Stimulated activated naive CD8-positive, alpha-beta T cell treated with anti-CD3 and anti-CD28 coated beads, Interleukin-15, amount 100 ng/mL, for 72 hours (primary cell): Measurements from ENCODE around the gene EPM2A.

Experiments used
- ATAC-seq: fragments of 150-1000 bp; cut with Tn5 transposase; 2 replicates; pipeline ENCODE4 v1.10.0; 2021; ENCODE audit warnings: mild to moderate bottlenecking, moderate library complexity
- DNase-seq, 2 donors: peaks; one replicate each; pipeline ENCODE4 v3.0.0; 2021 to 2022
- H3K27ac Mint-ChIP-seq, 2 donors: one replicate each; pipeline ENCODE4 v1.8.0; 2022; ENCODE audit warnings: mild to moderate bottlenecking in 2 of 2, mixed read lengths in 2 of 2, moderate library complexity in 2 of 2
- H3K27me3 Mint-ChIP-seq: one replicate; pipeline ENCODE4 v1.8.0; 2022; ENCODE audit warnings: mixed read lengths
- H3K4me1 Mint-ChIP-seq: one replicate; pipeline ENCODE4 v1.8.0; 2022; ENCODE audit warnings: mild to moderate bottlenecking, mixed read lengths
- H3K4me3 Mint-ChIP-seq, 2 donors: one replicate each; pipeline ENCODE4 v1.8.0; 2022; ENCODE audit warnings: mild to moderate bottlenecking in 2 of 2, mixed read lengths in 2 of 2, moderate library complexity in 1 of 2
- H3K9me3 Mint-ChIP-seq, 2 donors: one replicate each; pipeline ENCODE4 v1.8.0; 2022; ENCODE audit warnings: mixed read lengths in 2 of 2

Gene EPM2A

DNA sequence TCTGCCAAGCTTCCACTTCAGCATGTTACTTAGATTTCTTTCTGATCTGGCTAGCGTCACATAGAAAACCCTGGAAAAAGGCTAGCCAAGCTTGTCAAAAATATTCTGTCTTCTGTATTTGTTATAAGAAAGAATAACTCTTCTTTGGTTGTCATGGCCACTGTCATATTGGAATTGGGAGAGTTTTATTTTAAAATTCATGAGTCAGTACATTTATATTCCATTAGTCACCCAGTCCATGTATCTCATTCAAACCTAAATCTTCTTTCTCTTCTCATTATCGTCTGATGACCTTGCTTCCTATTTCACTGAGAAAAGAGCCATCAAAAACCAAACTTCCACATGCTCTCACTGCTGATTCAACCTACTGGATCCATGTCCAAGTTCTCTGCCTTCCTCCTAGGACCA, 65.7 kb downstream of the EPM2A start:
- H3K9me3 Mint-ChIP-seq = peaks cover 0 to 5% of the 10 kb centered on the region in 2 donors
- H3K27ac Mint-ChIP-seq = no peak overlapping the region
- no peaks in the 10 kb centered on the region for H3K27me3 Mint-ChIP-seq
- no peak overlapping the region for H3K4me3 Mint-ChIP-seq
- no peak for ATAC-seq
- no peak for DNase-seq
- no peaks in the 10 kb centered on the region for H3K4me1 Mint-ChIP-seq

DNA sequence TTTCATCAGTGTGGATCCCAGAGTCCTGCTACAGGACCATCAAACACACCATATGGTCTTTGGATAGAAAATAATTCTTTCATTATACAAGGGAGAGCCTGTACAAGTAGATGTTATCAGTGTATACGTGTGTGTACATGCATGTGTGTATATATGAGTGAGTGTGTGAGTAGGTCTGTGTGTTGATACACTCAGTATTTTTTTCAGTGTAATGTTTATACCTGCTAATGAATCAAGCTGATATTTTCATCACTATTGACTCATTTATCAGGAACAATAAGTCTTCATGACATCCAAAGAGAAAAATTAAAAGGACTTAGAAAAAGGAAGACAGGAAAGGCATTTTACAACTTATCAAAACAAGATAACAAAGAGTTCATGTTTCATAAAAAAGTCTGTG, 66.5 kb downstream of the EPM2A start:
- Mint-ChIP-seq H3K4me1 (no peaks in the 10 kb centered on the region), H3K9me3 (no peaks in the 10 kb centered on the region), H3K4me3 (no peak overlapping the region), H3K27ac (no peak overlapping the region), H3K27me3 (no peaks in the 10 kb centered on the region)
- ATAC-seq = no peak
- no peak for DNase-seq

DNA sequence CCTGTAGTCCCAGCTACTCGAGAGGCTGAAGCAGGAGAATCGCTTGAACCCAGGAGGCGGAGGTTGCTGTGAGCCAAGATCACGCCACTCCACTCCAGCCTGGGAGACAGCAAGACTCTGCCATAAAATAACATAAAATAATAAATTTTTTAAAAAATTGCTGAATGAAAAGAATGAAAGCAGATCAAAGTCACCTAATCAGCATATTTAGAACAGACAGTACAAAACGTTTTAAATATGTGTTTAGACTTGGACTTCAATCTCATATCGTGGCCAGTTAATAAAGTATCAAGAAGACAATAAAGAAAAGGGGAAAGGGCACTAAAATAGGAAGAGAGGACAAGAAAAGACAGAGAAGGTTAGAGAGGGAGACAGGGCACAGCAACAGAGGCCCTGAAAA, 74.6 kb downstream of the EPM2A start:
- H3K9me3 Mint-ChIP-seq = no peaks in the 10 kb centered on the region
- H3K4me1 Mint-ChIP-seq = peaks cover 6% of the 10 kb centered on the region
- no peak overlapping the region for H3K4me3 Mint-ChIP-seq
- no peak overlapping the region for H3K27ac Mint-ChIP-seq
- DNase-seq (no peak), ATAC-seq (no peak)
- H3K27me3 Mint-ChIP-seq = no peaks in the 10 kb centered on the region

DNA sequence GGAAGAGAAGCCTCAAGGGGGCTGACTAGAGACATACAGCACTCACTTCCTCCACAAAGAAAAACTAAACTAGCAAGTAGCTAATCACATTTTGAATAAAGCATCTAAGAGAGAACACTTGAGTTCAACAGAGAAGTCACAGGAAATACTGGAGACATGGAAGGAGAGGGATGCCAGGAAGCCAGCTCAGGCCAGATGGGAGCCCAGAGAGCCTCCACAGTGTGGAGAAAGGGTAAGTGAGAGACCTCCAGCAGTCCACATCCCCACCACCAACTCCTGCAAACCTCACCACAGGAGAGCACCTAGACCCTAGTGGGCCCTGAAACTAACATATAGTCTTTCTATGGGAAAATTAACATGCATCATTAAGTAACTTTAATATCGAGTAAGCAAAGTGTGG, 79.2 kb downstream of the EPM2A start:
- DNase-seq (no peak), ATAC-seq (no peak)
- H3K4me1 Mint-ChIP-seq = peaks cover 6% of the 10 kb centered on the region
- no peak overlapping the region for H3K27ac Mint-ChIP-seq
- no peak overlapping the region for H3K4me3 Mint-ChIP-seq
- H3K9me3 Mint-ChIP-seq = no peaks in the 10 kb centered on the region
- H3K27me3 Mint-ChIP-seq = no peaks in the 10 kb centered on the region

DNA sequence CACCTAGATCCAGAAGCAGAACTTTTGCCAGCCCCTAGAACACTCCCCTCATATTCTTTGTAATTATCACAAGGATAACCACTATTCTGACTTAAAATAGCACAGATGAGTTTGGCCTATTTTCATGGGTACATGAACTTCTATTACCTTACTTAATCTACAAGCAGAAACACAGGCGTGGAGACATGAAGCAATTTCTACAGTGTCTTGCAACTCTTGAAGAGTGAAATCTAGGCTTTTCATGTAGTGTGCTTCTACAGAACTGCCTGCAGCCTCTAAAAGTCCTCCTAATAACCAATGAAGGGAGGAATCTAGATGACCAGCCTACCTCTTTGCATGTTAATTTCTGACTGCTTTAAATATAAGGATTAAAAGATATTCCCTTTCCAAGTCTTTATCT, 82.7 kb downstream of the EPM2A start:
- Mint-ChIP-seq H3K9me3 (no peaks in the 10 kb centered on the region), H3K27me3 (no peaks in the 10 kb centered on the region), H3K4me3 (no peak overlapping the region), H3K4me1 (peaks cover 6% of the 10 kb centered on the region), H3K27ac (no peak overlapping the region)
- DNase-seq (no peak), ATAC-seq (no peak)

DNA sequence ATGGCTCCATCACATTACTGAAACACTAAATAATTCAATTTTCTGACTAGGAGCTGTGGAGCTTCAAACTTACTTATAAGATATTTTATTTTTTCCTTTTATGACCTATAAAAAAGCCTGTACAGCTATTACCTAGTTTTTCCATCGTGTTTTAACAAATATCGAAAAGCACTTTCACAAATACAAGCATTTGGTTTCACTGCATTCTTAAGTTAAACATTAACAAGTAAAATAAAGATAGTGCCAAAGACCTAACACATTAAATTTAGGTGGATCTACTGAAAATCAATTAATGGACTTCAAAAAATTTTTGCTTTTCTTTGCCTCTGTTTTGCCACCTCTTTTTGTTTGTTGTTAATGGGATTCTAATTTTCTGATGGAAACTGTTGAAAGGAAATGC, 83.3 kb downstream of the EPM2A start:
- peaks cover 6% of the 10 kb centered on the region for H3K4me1 Mint-ChIP-seq
- no peaks in the 10 kb centered on the region for H3K9me3 Mint-ChIP-seq
- ATAC-seq (no peak), DNase-seq (no peak)
- no peak overlapping the region for H3K27ac Mint-ChIP-seq
- H3K27me3 Mint-ChIP-seq = no peaks in the 10 kb centered on the region
- H3K4me3 Mint-ChIP-seq = no peak overlapping the region

DNA sequence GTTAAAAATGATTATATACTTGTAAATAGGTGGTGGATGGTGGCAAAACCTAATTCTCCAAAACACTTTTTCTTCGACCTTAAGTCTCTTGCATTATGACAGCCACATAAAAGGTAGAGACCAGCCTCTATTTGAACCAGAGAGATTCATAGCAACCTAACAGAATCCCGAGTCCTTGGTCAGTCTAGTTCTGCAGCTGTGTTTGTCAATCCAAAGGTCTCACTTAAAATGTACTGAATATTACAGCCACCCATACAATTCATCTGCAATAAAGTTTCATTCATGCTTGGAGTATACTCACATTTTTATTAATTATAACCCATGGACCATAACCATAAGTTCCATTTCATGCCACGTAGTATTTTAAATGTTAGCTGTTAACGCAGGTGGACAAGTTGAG, 87.2 kb downstream of the EPM2A start:
- Mint-ChIP-seq H3K9me3 (no peaks in the 10 kb centered on the region), H3K4me3 (no peak overlapping the region), H3K27ac (no peak overlapping the region), H3K4me1 (no peaks in the 10 kb centered on the region), H3K27me3 (no peaks in the 10 kb centered on the region)
- DNase-seq = no peak
- no peak for ATAC-seq

DNA sequence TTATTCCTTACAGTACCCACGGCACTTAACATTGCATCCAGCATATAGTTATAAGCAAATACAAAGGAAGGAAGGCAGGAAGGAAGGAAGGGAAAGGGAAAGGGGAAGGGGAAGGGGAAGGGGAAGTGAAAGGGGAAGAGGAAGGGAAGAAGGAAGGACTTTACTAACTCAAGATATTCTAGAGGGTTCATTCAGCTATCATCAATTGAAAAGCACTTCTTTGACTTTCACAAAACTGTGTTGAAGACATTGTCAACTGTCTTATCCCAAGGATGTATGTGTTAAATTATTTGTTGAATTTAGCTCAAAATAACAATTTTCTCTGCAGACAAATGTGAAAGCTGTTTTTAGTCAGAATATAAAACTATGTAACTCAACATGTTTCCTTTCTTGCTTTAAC, 87.7 kb downstream of the EPM2A start:
- Mint-ChIP-seq H3K9me3 (no peaks in the 10 kb centered on the region), H3K27ac (no peak overlapping the region), H3K27me3 (no peaks in the 10 kb centered on the region), H3K4me1 (no peaks in the 10 kb centered on the region), H3K4me3 (no peak overlapping the region)
- DNase-seq = no peak
- ATAC-seq = no peak

DNA sequence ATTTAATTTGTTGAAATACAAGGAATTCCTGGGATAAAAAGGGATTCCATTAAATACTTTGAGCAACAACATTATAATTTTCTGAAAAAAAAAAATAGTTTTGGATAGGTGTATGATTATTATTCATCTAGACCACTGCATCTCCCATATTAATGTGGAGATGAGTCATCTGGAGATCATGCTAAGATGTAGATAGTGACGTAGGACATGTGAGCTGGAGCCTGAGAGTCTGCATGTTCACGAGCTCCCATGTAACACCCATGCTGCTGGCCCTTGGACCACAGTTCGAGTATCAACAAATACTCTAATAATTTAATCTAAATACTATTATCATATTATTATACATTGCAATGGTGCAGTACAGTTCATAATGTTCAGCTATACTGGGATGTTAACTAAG, 91.6 kb downstream of the EPM2A start:
- no peak for ATAC-seq
- Mint-ChIP-seq H3K27ac (no peak overlapping the region), H3K27me3 (no peaks in the 10 kb centered on the region)

DNA sequence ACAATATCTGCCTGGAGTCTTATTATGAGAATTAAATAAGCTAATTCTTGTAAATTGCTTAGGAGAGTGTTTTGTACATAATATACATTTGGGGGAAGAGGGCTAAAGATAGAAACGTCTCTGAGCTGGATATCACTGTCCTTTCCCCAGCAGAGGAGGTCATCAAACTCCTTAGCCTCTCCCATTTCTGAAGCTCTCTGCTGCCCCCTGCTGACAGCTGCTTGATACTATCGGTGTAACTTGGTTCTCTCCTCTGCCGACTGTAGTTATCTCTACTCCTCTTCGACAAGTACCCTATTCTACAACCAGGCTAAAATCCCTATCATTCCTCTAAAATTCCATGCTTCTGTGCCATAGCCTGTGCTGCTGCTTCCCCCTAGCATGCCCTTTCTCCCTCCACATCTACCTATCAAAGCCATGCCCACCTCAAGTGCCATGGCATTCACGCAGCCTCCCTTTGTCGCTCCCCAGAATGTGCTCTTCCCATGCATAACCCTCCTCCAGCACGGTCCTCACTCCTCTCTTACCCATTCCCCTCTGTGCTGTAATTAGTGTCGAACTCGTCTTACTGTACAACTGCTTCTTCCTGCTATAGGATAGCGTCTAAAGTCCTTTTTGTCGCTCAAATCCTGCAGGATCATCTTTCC, 101.2 kb downstream of the EPM2A start:
- Mint-ChIP-seq H3K27me3 (no peaks in the 10 kb centered on the region), H3K9me3 (no peaks in the 10 kb centered on the region), H3K4me3 (no peak overlapping the region), H3K4me1 (peaks cover 8% of the 10 kb centered on the region), H3K27ac (no peak overlapping the region)
- ATAC-seq = peak; percentile 79
- peak; percentile 64 to 69 for DNase-seq

More for the DNA sequence above, 91.6 kb downstream of the EPM2A start:
- Mint-ChIP-seq H3K9me3 (no peaks in the 10 kb centered on the region), H3K4me1 (no peaks in the 10 kb centered on the region), H3K4me3 (no peak overlapping the region)
- DNase-seq = no peak

DNA sequence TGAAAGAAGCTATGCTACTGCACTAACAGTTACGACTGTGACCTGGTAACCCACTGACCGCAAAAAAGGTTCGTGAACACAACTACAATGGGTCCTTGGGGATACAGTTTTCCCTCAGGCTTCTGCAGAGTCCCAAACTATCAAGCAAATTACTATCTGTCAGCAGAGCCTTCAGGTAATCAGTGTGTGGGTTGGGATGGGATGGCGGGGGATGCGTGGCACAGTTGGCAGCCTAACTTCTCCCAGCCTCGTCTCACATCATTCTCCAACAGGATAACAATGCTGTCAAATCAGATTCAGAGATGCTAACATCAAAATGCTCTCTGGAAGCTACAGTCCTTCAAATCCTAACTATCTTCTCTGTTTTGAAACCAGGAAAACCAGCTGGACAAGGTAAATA, 102.3 kb downstream of the EPM2A start:
- Mint-ChIP-seq H3K9me3 (no peaks in the 10 kb centered on the region), H3K27me3 (no peaks in the 10 kb centered on the region), H3K4me3 (no peak overlapping the region), H3K4me1 (peaks cover 8% of the 10 kb centered on the region), H3K27ac (no peak overlapping the region)
- no peak for ATAC-seq
- DNase-seq = no peak

DNA sequence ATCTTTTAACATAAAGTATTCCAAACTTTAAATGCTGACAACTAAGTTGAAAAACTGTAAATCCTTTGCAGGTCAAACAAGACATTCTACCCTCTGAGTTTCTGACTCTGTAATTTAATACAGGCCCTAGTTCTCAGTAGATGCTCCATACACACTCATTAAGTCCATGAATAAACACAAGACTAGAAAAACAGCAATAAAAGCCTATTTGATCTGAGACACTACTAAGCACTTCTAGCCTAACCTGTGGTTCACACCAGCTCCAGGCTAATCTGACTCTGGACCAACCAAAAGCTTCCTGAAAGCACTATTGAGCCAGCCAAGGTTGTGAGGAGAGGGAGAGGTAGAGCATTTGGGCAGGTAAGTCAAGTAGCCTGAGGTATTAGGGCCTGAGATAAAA, 103.9 kb downstream of the EPM2A start:
- H3K4me3 Mint-ChIP-seq = no peak overlapping the region
- no peak overlapping the region for H3K27ac Mint-ChIP-seq
- no peaks in the 10 kb centered on the region for H3K9me3 Mint-ChIP-seq
- H3K4me1 Mint-ChIP-seq = peaks cover 8% of the 10 kb centered on the region
- no peak for DNase-seq
- H3K27me3 Mint-ChIP-seq = no peaks in the 10 kb centered on the region
- ATAC-seq = no peak

DNA sequence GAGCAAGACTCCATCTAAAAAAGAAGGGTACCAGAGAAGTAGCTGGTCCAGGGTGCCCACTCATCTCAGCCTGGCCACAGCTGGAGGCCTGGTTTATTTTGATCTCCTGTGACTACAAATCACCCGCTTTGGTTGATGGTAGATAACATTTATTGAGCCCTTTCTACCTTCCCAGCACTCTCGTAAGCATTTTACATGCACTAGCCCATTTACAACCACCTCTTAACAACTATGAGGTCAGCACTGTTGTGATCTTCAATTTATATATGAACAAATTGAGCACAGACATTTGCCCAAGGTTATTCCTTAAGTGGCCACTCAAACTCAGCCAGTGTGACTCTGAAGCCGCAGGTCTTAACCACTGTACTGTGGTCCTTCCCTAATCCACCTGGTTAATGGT, 104.7 kb downstream of the EPM2A start:
- Mint-ChIP-seq H3K9me3 (no peaks in the 10 kb centered on the region), H3K27ac (no peak overlapping the region), H3K4me1 (peaks cover 8% of the 10 kb centered on the region), H3K27me3 (no peaks in the 10 kb centered on the region), H3K4me3 (no peak overlapping the region)
- ATAC-seq = no peak
- no peak for DNase-seq

DNA sequence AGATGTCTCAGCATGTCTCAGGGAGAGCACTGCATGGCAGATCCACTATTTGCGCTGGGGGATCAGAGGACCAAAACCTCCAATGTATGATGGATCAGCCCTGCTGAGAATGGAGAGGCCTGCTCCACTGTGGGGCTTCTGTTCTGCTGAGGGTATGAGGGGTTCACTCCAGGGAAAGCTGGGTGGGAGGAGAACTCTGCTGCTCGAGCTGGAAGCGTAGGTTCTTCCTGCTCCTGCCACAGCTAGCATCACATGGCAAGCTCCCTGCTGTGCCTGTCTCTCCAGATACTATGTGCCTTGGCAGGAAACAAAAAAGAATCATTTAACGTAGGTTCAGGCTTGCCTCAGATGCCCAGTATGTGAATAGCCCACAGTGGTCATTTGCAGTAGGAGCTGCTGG, 105.8 kb downstream of the EPM2A start:
- ATAC-seq (no peak), DNase-seq (no peak)
- H3K27me3 Mint-ChIP-seq = no peaks in the 10 kb centered on the region
- H3K9me3 Mint-ChIP-seq = no peaks in the 10 kb centered on the region
- no peak overlapping the region for H3K4me3 Mint-ChIP-seq
- H3K27ac Mint-ChIP-seq = peak overlapping the region in 1 of 2 donors; percentile 10
- H3K4me1 Mint-ChIP-seq = peaks cover 6% of the 10 kb centered on the region

DNA sequence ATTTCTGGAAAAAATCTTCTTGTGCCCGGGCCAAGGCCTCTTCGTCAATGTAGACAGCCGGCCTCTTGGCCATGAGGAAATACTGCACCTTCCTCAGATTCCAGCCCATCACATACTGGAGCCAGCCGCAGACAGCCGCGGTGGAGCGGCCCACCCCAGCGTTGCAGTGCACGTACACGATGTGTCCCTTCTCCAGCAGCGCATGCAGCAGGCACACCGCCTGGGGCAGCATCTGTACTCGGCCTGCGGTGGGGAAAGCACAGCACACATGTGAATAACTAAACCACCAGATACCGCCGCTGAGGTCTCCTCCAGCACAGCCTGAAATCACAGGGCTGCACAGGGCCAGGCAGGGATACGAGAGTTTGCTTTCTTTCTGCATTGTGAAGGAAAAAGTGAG, 107.9 kb downstream of the EPM2A start:
- H3K9me3 Mint-ChIP-seq = no peaks in the 10 kb centered on the region
- DNase-seq (no peak), ATAC-seq (no peak)
- no peaks in the 10 kb centered on the region for H3K27me3 Mint-ChIP-seq
- no peaks in the 10 kb centered on the region for H3K4me1 Mint-ChIP-seq
- no peak overlapping the region for H3K4me3 Mint-ChIP-seq
- no peak overlapping the region for H3K27ac Mint-ChIP-seq

DNA sequence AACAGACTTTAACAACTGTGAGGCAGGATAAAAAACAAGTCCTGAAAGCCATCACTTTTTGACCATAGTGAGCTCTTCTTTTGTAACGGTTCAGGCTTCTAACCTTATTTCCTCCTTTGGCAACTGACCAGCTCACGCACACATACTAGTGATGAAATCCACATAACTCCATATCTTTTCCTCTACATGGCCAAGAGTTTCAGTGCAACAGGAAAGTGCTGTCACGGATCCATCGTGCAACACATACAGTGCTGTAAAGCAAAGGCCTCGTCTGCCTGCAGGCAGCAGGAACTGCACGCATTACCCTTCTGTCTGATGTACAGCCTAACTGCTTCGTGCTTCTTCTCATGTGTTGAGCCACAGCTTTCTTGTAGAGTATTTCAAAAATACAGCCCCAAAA, 108.5 kb downstream of the EPM2A start:
- Mint-ChIP-seq H3K4me3 (no peak overlapping the region), H3K4me1 (no peaks in the 10 kb centered on the region), H3K9me3 (no peaks in the 10 kb centered on the region), H3K27ac (no peak overlapping the region), H3K27me3 (no peaks in the 10 kb centered on the region)
- DNase-seq (no peak), ATAC-seq (no peak)

DNA sequence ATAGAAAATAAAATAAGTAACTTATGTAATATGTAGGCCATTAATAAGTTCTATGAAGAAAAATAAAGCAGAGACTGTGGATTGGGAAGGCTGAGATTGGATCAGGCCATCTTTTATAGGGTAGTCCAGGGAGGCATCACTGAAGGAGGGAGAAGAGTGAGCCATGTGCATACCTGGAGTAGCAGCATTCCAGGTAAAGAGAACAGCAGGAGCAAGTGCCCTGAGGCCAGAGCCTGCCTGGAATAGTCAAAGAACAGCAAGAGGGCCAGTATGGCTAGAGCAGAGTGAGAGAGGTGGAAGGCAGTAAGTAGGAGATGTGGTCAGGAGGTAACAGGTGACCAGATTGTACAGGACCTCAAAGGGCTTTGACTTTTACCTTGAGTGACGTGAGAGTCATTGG, 112.1 kb downstream of the EPM2A start:
- no peak for DNase-seq
- Mint-ChIP-seq H3K4me3 (no peak overlapping the region), H3K27ac (no peak overlapping the region), H3K9me3 (peaks cover 11 to 14% of the 10 kb centered on the region in 2 donors), H3K27me3 (no peaks in the 10 kb centered on the region), H3K4me1 (no peaks in the 10 kb centered on the region)
- ATAC-seq = no peak
